Thoracic aorta (tissue), 2 donors: Measurements from ENCODE around the gene BCL6. TPM values are rescaled to one million over a fixed set of nuclear protein-coding genes. Genes with fewer than 3 reads are reported as not detected.
A peak's percentile ranks its signal among the peaks of the same experiment; 100 is the strongest.

ENCODE experiments used
- ATAC-seq: fragments of 150-250 bp; one replicate; pipeline ENCODE4 v1.8.0; 2017; ENCODE audit warnings: low read depth; ENCODE audit not compliant: insufficient number of reproducible peaks, low FRiP score
- DNase-seq: peaks from one replicate; pipeline ENCODE4 v3.0.0-alpha.2; 2020; ENCODE audit warnings: low spot score
- H3K27ac ChIP-seq, 2 donors: fragments of 200-600 bp; sonication (generic); 1 replicate in 1 of 2; 2 replicates in 1 of 2; pipeline ENCODE4 v1.5.1; 2016; ENCODE audit warnings: mild to moderate bottlenecking in 2 of 2, moderate library complexity in 2 of 2
- H3K27me3 ChIP-seq: fragments of 200-600 bp; sonication (generic); replicated peaks from 2 replicates; pipeline ENCODE4 v1.6.0; 2016; ENCODE audit warnings: mild to moderate bottlenecking; ENCODE audit not compliant: insufficient read depth
- H3K36me3 ChIP-seq: fragments of 200-600 bp; sonication (generic); one replicate; pipeline ENCODE4 v1.5.1; 2016
- H3K4me1 ChIP-seq, 2 donors: fragments of 200-600 bp; sonication (generic); 1 replicate in 1 of 2; 2 replicates in 1 of 2; pipeline versions ENCODE4 v1.5.1 to v1.6.0; 2016; ENCODE audit warnings: low read depth in 2 of 2, mild to moderate bottlenecking in 1 of 2; ENCODE audit not compliant: control insufficient read depth in 1 of 2
- H3K4me3 ChIP-seq: fragments of 200-600 bp; sonication (generic); 2 replicates; pipeline ENCODE4 v1.5.1; 2016; ENCODE audit warnings: mild to moderate bottlenecking
- H3K9me3 ChIP-seq: fragments of 200-600 bp; sonication (generic); 2 replicates; pipeline ENCODE4 v1.5.1; 2016
- total RNA-seq, 2 donors: library from RNA; depleted of rRNA; stranded (reverse); fragments of >200 nt; gene quantifications; one replicate each; pipeline versions ENCODE4 v1.1.0 to v1.2.3, GENCODE V29; 2016
- TF ChIP-seq, protein P1 (sequence below): fragments of 200-600 bp; sonication (generic); IDR thresholded peaks from one replicate; pipeline ENCODE4 v1.5.1; 2019; ENCODE audit warnings: antibody characterized with exemption

The BCL6 gene
- total RNA-seq, 2 donors from 2014 or later: 148 to 169 TPM

GRCh38 chr3:187728248-187728647, 17.0 kb downstream of the BCL6 start:
- DNase-seq: no peak
- Histone ChIP-seq H3K36me3 (peaks cover 97% of the 10 kb centered on the region), H3K27me3 (no peaks in the 10 kb centered on the region), H3K27ac (no peak overlapping the region), H3K9me3 (no peaks in the 10 kb centered on the region), H3K4me3 (no peak overlapping the region), H3K4me1 (no peaks in the 10 kb centered on the region)
- ATAC-seq: no peak
- TF ChIP-seq, protein P1, sequence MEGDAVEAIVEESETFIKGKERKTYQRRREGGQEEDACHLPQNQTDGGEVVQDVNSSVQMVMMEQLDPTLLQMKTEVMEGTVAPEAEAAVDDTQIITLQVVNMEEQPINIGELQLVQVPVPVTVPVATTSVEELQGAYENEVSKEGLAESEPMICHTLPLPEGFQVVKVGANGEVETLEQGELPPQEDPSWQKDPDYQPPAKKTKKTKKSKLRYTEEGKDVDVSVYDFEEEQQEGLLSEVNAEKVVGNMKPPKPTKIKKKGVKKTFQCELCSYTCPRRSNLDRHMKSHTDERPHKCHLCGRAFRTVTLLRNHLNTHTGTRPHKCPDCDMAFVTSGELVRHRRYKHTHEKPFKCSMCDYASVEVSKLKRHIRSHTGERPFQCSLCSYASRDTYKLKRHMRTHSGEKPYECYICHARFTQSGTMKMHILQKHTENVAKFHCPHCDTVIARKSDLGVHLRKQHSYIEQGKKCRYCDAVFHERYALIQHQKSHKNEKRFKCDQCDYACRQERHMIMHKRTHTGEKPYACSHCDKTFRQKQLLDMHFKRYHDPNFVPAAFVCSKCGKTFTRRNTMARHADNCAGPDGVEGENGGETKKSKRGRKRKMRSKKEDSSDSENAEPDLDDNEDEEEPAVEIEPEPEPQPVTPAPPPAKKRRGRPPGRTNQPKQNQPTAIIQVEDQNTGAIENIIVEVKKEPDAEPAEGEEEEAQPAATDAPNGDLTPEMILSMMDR: no peak

DNA sequence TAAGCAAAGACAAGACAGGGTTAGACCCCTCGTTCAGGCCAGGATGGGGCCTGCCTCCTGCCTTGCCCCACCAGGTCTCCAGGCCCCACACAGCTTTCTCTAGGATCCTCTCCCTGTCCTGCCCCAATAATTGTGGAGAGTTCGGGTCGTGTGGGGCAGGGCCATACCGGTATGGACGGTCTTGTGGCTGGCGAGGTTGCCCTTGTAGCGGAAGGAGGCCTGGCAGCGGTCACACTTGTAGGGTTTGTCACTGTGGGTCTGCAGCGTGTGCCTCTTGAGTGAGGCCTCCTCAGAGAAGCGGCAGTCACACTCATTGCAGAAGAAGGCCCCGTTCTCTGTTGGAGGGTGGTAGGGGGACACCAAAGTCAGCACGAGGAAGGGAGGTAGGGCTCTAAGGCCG, 18.7 kb downstream of the BCL6 start:
- no peak for DNase-seq
- no peak for ATAC-seq
- peaks cover 95% of the 10 kb centered on the region for H3K36me3 ChIP-seq

GRCh38 chr3:187725653-187726370, 19.5 kb downstream of the BCL6 start:
- Histone ChIP-seq H3K27me3 (no peaks in the 10 kb centered on the region), H3K4me1 (no peaks in the 10 kb centered on the region), H3K36me3 (peaks cover 95% of the 10 kb centered on the region), H3K4me3 (no peak overlapping the region), H3K9me3 (no peaks in the 10 kb centered on the region), H3K27ac (no peak overlapping the region)
- DNase-seq (no peak), ATAC-seq (no peak)
- TF ChIP-seq, protein P1: no peak

More for the DNA sequence above, 18.7 kb downstream of the BCL6 start:
- Histone ChIP-seq H3K4me1 (no peaks in the 10 kb centered on the region), H3K9me3 (no peaks in the 10 kb centered on the region), H3K27ac (no peak overlapping the region), H3K4me3 (no peak overlapping the region), H3K27me3 (no peaks in the 10 kb centered on the region)
- TF ChIP-seq, protein P1: no peak

GRCh38 chr3:187725224-187725623, 20.0 kb downstream of the BCL6 start:
- ATAC-seq (no peak), DNase-seq (no peak)
- H3K36me3 ChIP-seq: peaks cover 91% of the 10 kb centered on the region
- no peaks in the 10 kb centered on the region for H3K4me1 ChIP-seq
- TF ChIP-seq, protein P1: no peak
- no peak overlapping the region for H3K4me3 ChIP-seq
- no peaks in the 10 kb centered on the region for H3K27me3 ChIP-seq
- no peak overlapping the region for H3K27ac ChIP-seq
- H3K9me3 ChIP-seq: no peaks in the 10 kb centered on the region

GRCh38 chr3:187722206-187722612, 23.1 kb downstream of the BCL6 start:
- Histone ChIP-seq H3K27me3 (no peaks in the 10 kb centered on the region), H3K27ac (no peak overlapping the region), H3K4me1 (no peaks in the 10 kb centered on the region), H3K4me3 (no peak overlapping the region), H3K36me3 (peaks cover 61% of the 10 kb centered on the region), H3K9me3 (no peaks in the 10 kb centered on the region)
- DNase-seq (no peak), ATAC-seq (no peak)
- TF ChIP-seq, protein P1: peak; percentile 14
